OCI-LY1 (cell line): ENCODE measurements around the gene LENG1.

ENCODE experiments used
- EZH2 ChIP-seq: fragments of 200-600 bp; sonication (generic), shearing (Covaris generic); IDR thresholded peaks from 2 replicates; pipeline ENCODE4 v1.8.0; 2017; ENCODE audit warnings: borderline replicate concordance, mixed run types, mild to moderate bottlenecking, antibody characterized with exemption, low read length, moderate library complexity, mixed read lengths
- TF ChIP-seq, protein P1 (sequence below): fragments of 200-600 bp; sonication (generic), shearing (Covaris generic); IDR thresholded peaks from 2 replicates; pipeline ENCODE4 v1.5.1; 2017; ENCODE audit warnings: mild to moderate bottlenecking, antibody characterized with exemption, low read length, moderate library complexity, mixed read lengths

- no peak for TF ChIP-seq EZH2
- TF ChIP-seq, protein P1, sequence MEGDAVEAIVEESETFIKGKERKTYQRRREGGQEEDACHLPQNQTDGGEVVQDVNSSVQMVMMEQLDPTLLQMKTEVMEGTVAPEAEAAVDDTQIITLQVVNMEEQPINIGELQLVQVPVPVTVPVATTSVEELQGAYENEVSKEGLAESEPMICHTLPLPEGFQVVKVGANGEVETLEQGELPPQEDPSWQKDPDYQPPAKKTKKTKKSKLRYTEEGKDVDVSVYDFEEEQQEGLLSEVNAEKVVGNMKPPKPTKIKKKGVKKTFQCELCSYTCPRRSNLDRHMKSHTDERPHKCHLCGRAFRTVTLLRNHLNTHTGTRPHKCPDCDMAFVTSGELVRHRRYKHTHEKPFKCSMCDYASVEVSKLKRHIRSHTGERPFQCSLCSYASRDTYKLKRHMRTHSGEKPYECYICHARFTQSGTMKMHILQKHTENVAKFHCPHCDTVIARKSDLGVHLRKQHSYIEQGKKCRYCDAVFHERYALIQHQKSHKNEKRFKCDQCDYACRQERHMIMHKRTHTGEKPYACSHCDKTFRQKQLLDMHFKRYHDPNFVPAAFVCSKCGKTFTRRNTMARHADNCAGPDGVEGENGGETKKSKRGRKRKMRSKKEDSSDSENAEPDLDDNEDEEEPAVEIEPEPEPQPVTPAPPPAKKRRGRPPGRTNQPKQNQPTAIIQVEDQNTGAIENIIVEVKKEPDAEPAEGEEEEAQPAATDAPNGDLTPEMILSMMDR = no peak
Measured at GRCh38 chr19:54179262-54179852, 19.8 kb upstream of the LENG1 start.
